SK-N-SH (cell line): ENCODE measurements around the gene CDH13. TPM values are rescaled to one million over a fixed set of nuclear protein-coding genes. Genes with fewer than 3 reads are reported as not detected.

ENCODE experiments used
- CTCF ChIA-PET: fragments of 300-600, 350-600 bp; formaldehyde crosslinking; extraction: SDS; loops from one replicate; lab custom pipeline; 2021; lab: Yijun Ruan, JAX
- POLR2A ChIA-PET: fragments of 350-600 bp; sonication (Branson Sonifier 250); formaldehyde crosslinking; extraction: SDS; loops from one replicate; lab custom pipeline; 2020; ENCODE audit warnings: antibody characterized with exemption, inconsistent platforms; lab: Yijun Ruan, JAX
- DNase-seq: peaks from one replicate; pipeline ENCODE4 v3.0.0; 2012
- H2AFZ ChIP-seq: fragments of 200-600 bp; sonication (generic); 2 replicates; pipeline ENCODE4 v1.8.1; 2016; ENCODE audit warnings: antibody characterized with exemption, mild to moderate bottlenecking, low read depth
- H3F3A ChIP-seq: fragments of 200-600 bp; sonication (generic); replicated peaks from 2 replicates; pipeline ENCODE3; 2016; ENCODE audit warnings: antibody characterized with exemption, mild to moderate bottlenecking; ENCODE audit not compliant: insufficient read depth
- H3K27ac ChIP-seq, 2 experiments: fragments of 200-500 bp in 1 of 2; fragments of 200-600 bp in 1 of 2; sonication (Bioruptor generic) in 1 of 2; sonication (generic), shearing (Covaris generic) in 1 of 2; 2 replicates each; pipeline versions ENCODE4 v1.5.1 to v1.6.1; 2014 to 2016; ENCODE audit warnings: low read depth in 2 of 2, inconsistent platforms in 1 of 2, low read length in 1 of 2, mild to moderate bottlenecking in 1 of 2, mixed read lengths in 1 of 2
- H3K27me3 ChIP-seq: fragments of 200-600 bp; sonication (generic), shearing (Covaris generic); 2 replicates; pipeline ENCODE4 v1.6.1; 2016; ENCODE audit warnings: mixed run types; ENCODE audit not compliant: insufficient read depth
- H3K36me3 ChIP-seq, 2 experiments: fragments of 200-500 bp in 1 of 2; fragments of 200-600 bp in 1 of 2; sonication (Bioruptor generic) in 1 of 2; sonication (generic) in 1 of 2; replicated peaks in 1 of 2; 2 replicates each; pipeline versions ENCODE3 to v1.5.1; 2014 to 2016; ENCODE audit warnings: low read length in 1 of 2, mild to moderate bottlenecking in 1 of 2; ENCODE audit not compliant: insufficient read depth in 2 of 2, control insufficient read depth in 1 of 2
- H3K4me1 ChIP-seq, 2 experiments: fragments of 200-500 bp in 1 of 2; fragments of 200-600 bp in 1 of 2; sonication (Bioruptor generic) in 1 of 2; sonication (generic), shearing (Covaris generic) in 1 of 2; 2 replicates each; pipeline versions ENCODE4 v1.5.1 to v1.6.1; 2014 to 2016; ENCODE audit warnings: low read depth in 1 of 2, low read length in 1 of 2, mixed run types in 1 of 2; ENCODE audit not compliant: insufficient read depth in 2 of 2, control insufficient read depth in 1 of 2
- H3K4me2 ChIP-seq: fragments of 200-600 bp; sonication (generic), shearing (Covaris generic); 2 replicates; pipeline ENCODE4 v1.6.1; 2017; ENCODE audit warnings: mixed run types
- H3K4me3 ChIP-seq, 2 experiments: fragments of 200-500 bp in 1 of 2; fragments of 200-600 bp in 1 of 2; sonication (Bioruptor generic) in 1 of 2; sonication (generic), shearing (Covaris generic) in 1 of 2; 2 replicates each; pipeline versions ENCODE4 v1.5.1 to v1.8.1; 2014 to 2016; ENCODE audit warnings: low read depth in 2 of 2, inconsistent platforms in 1 of 2, low read length in 1 of 2, mild to moderate bottlenecking in 1 of 2, mixed read lengths in 1 of 2, moderate library complexity in 1 of 2
- H3K79me2 ChIP-seq: fragments of 200-600 bp; sonication (generic); 2 replicates; pipeline ENCODE4 v1.8.1; 2017; ENCODE audit warnings: mild to moderate bottlenecking; ENCODE audit not compliant: insufficient read depth
- H3K9ac ChIP-seq: fragments of 200-600 bp; sonication (generic); 2 replicates; pipeline ENCODE4 v1.6.1; 2017; ENCODE audit warnings: mixed run types
- H3K9me2 ChIP-seq: fragments of 200-600 bp; sonication (generic); 2 replicates; pipeline ENCODE4 v1.6.1; 2017; ENCODE audit warnings: mixed run types
- H3K9me3 ChIP-seq: fragments of 200-600 bp; sonication (generic); 2 replicates; pipeline ENCODE4 v1.6.1; 2017; ENCODE audit warnings: mixed run types, mild to moderate bottlenecking, moderate library complexity
- H4K20me1 ChIP-seq: fragments of 200-600 bp; sonication (generic); 2 replicates; pipeline ENCODE4 v1.6.1; 2017; ENCODE audit warnings: mild to moderate bottlenecking, mixed run types; ENCODE audit not compliant: insufficient read depth
- CHD2 ChIP-seq: fragments of 150-350 bp; IDR thresholded peaks from 2 replicates; pipeline ENCODE4 v1.6.1; 2018; ENCODE audit warnings: low read length; ENCODE audit not compliant: partially characterized antibody
- CTCF ChIP-seq: fragments of 200-600 bp; sonication (generic); IDR thresholded peaks from 2 replicates; pipeline ENCODE4 v1.6.1; 2017; ENCODE audit warnings: antibody characterized with exemption, mild to moderate bottlenecking, moderate library complexity
- ELF1 ChIP-seq: IDR thresholded peaks from 2 replicates; pipeline ENCODE4 v1.4.0; 2012
- EP300 ChIP-seq, 2 experiments: IDR thresholded peaks; 2 replicates each; pipeline versions ENCODE4 v1.4.0 to v1.6.1; 2012; ENCODE audit warnings: borderline replicate concordance in 1 of 2, low read depth in 1 of 2, low read length in 1 of 2
- EZH2phosphoT487 ChIP-seq: fragments of 200-600 bp; sonication (generic); IDR thresholded peaks from 2 replicates; pipeline ENCODE4 v1.6.1; 2017; ENCODE audit warnings: low read depth, mixed run types, mild to moderate bottlenecking, antibody characterized with exemption, moderate library complexity, borderline replicate concordance
- FOSL2 ChIP-seq: IDR thresholded peaks from 2 replicates; pipeline ENCODE4 v1.4.0; 2012; ENCODE audit warnings: low read depth, mild to moderate bottlenecking, moderate library complexity, borderline replicate concordance
- FOXJ3 ChIP-seq: sonication (generic); formaldehyde crosslinking; IDR thresholded peaks from 2 replicates; pipeline ENCODE4 v1.5.1; 2020; ENCODE audit warnings: mild to moderate bottlenecking, missing genetic modification reagents
- GABPA ChIP-seq: IDR thresholded peaks from 2 replicates; pipeline ENCODE4 v1.4.0; 2012; ENCODE audit warnings: low read depth, mild to moderate bottlenecking
- IRF3 ChIP-seq: fragments of 150-350 bp; IDR thresholded peaks from 2 replicates; pipeline ENCODE4 v1.6.1; 2016; ENCODE audit warnings: mild to moderate bottlenecking, low read depth, low read length
- JUND ChIP-seq: IDR thresholded peaks from 2 replicates; pipeline ENCODE4 v1.4.0; 2012
- MAX ChIP-seq: IDR thresholded peaks from 2 replicates; pipeline ENCODE4 v1.4.0; 2012; ENCODE audit warnings: low read depth
- MEF2A ChIP-seq: IDR thresholded peaks from 2 replicates; pipeline ENCODE4 v1.4.0; 2012; ENCODE audit warnings: low read depth, borderline replicate concordance
- NFIC ChIP-seq: IDR thresholded peaks from 2 replicates; pipeline ENCODE4 v1.4.0; 2012; ENCODE audit warnings: borderline replicate concordance
- POLR2AphosphoS5 ChIP-seq: IDR thresholded peaks from 2 replicates; pipeline ENCODE4 v1.6.1; 2012; ENCODE audit warnings: low read depth, low read length
- RCOR1 ChIP-seq: fragments of 150-350 bp; IDR thresholded peaks from 2 replicates; pipeline ENCODE4 v1.6.1; 2017; ENCODE audit warnings: antibody characterized with exemption, low read length
- REST ChIP-seq: IDR thresholded peaks from 2 replicates; pipeline ENCODE4 v1.6.1; 2012; ENCODE audit warnings: mild to moderate bottlenecking, low read depth, low read length, moderate library complexity
- RFX5 ChIP-seq: IDR thresholded peaks from 2 replicates; pipeline ENCODE4 v1.6.1; 2012; ENCODE audit warnings: mild to moderate bottlenecking, improper control_type of control experiment, low read length
- TAF1 ChIP-seq: IDR thresholded peaks from 2 replicates; pipeline ENCODE4 v1.6.1; 2012; ENCODE audit warnings: low read depth, mild to moderate bottlenecking, low read length, moderate library complexity, borderline replicate concordance
- TEAD4 ChIP-seq: IDR thresholded peaks from 2 replicates; pipeline ENCODE4 v1.4.0; 2012; ENCODE audit warnings: mild to moderate bottlenecking, borderline replicate concordance; ENCODE audit not compliant: insufficient read depth
- YY1 ChIP-seq: IDR thresholded peaks from 2 replicates; pipeline ENCODE4 v1.4.0; 2012; ENCODE audit warnings: low read depth, mild to moderate bottlenecking
- WGBS: methylation state at CpG from one replicate; pipeline ENCODE4 v1.1.6; 2017; ENCODE audit warnings: low lambda C conversion rate; 5-methylcytosine and 5-hydroxymethylcytosine counted together
- polyA plus RNA-seq, 3 experiments: library from polyadenylated mRNA; depleted of rRNA; stranded (reverse); fragments of >200 nt; gene quantifications; 2 replicates each; pipeline ENCODE4 v1.2.3, GENCODE V29; 2012

CDH13 gene
- polyA plus RNA-seq, 1 of the 3 experiments (the other 2 are of a cell fraction): 93.0 TPM

- 23% methylated on average over 5 of the region's 5 CpGs for WGBS
- H3K79me2 ChIP-seq: no peaks in the 10 kb centered on the region
- no peak overlapping the region for H2AFZ ChIP-seq
- no peak overlapping the region for H3K4me2 ChIP-seq
- no peaks in the 10 kb centered on the region for H3K4me1 ChIP-seq
- no peaks in the 10 kb centered on the region for H3K27me3 ChIP-seq
- no peaks in the 10 kb centered on the region for H4K20me1 ChIP-seq
- no peak overlapping the region for H3K27ac ChIP-seq
- 0 out of 2 replicates have a peak, but pooled peaks cover 7% of the 10 kb centered on the region for H3K9me3 ChIP-seq
- no peak for TF ChIP-seq YY1
- no peak for TF ChIP-seq ELF1
- no peak for TF ChIP-seq CHD2
- no peak for TF ChIP-seq MEF2A
- TF ChIP-seq EP300 (IDR thresholded peaks at IDR 0.05; ENCODE audit: borderline replicate concordance in 1 of 2, low read depth in 1 of 2, low read length in 1 of 2): no peak
- no peak for TF ChIP-seq POLR2AphosphoS5
- TF ChIP-seq TEAD4: no peak
- TF ChIP-seq IRF3: no peak
- no peak for TF ChIP-seq NFIC
- TF ChIP-seq EZH2phosphoT487: no peak
- TF ChIP-seq REST: no peak
- TF ChIP-seq RFX5: no peak
- no peak for TF ChIP-seq GABPA
- no peak for TF ChIP-seq TAF1
- no peak for TF ChIP-seq FOXJ3 (CRISPR knock-in tag)
- TF ChIP-seq, all 33 proteins: peak for 0
- Histone ChIP-seq H3K9ac (no peak overlapping the region), H3F3A (no peaks in the 10 kb centered on the region), H3K9me2 (no peaks in the 10 kb centered on the region), H3K4me3 (no peak overlapping the region), H3K36me3 (no peaks in the 10 kb centered on the region)
- ChIA-PET CTCF (no interaction called here), POLR2A (no interaction called here)
- no peak for DNase-seq
These were observed 1136.2 kb downstream of the CDH13 start for GRCh38 chr16:83762992-83763358.

- H2AFZ ChIP-seq: no peak overlapping the region
- DNase-seq: no peak
- ChIA-PET CTCF (no interaction called here), POLR2A (no interaction called here)
- no peaks in the 10 kb centered on the region for H3K79me2 ChIP-seq
- no peak overlapping the region for H3K9ac ChIP-seq
- no peaks in the 10 kb centered on the region for H4K20me1 ChIP-seq
- WGBS: 11% methylated on average over 2 of the region's 2 CpGs
- H3K4me2 ChIP-seq: no peak overlapping the region
- no peaks in the 10 kb centered on the region for H3K4me1 ChIP-seq
- no peak overlapping the region for H3K4me3 ChIP-seq
- H3F3A ChIP-seq: no peaks in the 10 kb centered on the region
- H3K36me3 ChIP-seq: no peaks in the 10 kb centered on the region
- H3K9me3 ChIP-seq: no peaks in the 10 kb centered on the region
- H3K27ac ChIP-seq: no peak overlapping the region
- H3K27me3 ChIP-seq: no peaks in the 10 kb centered on the region
- H3K9me2 ChIP-seq: no peaks in the 10 kb centered on the region
- TF ChIP-seq CTCF: no peak
- no peak for TF ChIP-seq RCOR1
- no peak for TF ChIP-seq TAF1
- TF ChIP-seq EZH2phosphoT487: no peak
- TF ChIP-seq NFIC: no peak
- TF ChIP-seq JUND: no peak
- no peak for TF ChIP-seq FOSL2
- TF ChIP-seq MAX: no peak
These were observed 1142.2 kb downstream of the CDH13 start for GRCh38 chr16:83768986-83769385.
